HG03442 (cell line): Measurements from ENCODE around the gene ZNF177.
A peak's percentile ranks its signal among the peaks of the same experiment; 100 is the strongest.
"Not testable (repeated sequence)": the region's sequence is repeated elsewhere in the genome, so short reads cannot be mapped to it uniquely, and the experiment has no call there.

ENCODE experiments used
- ATAC-seq: cut with Tn5 transposase; IDR thresholded peaks from one replicate; pipeline ENCODE4 v1.9.1; 2021; ENCODE audit warnings: mild to moderate bottlenecking, moderate library complexity; ENCODE audit not compliant: unreplicated experiment

The ZNF177 gene

DNA sequence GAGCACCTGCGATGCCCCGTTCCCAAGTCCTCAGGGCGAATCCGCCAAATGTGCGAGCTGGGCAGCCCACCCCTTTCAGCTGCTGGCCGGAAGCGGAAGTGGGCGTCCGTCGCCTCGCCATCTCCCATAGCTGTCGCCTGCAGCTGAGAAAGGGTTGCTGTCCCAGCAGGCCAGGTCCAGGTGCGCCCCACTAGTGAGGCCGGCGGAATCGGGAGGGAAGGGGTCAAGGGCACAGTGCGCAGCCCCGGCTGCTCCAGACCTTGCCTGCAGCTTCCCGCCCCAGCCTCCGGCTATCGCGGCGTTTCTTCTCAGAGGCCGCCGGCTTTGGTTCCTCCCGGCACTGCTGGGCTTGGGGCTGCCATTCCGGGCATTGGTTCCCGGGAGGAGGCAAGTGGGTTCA is at the start of gene ZNF177:
Gene ZNF177, plus strand, starts transcription at position 109 of the 400 bp plus-strand sequence. CDS start 15,299 bp downstream, outside the sequence.
- no peak for ATAC-seq

- no peak for ATAC-seq
These were observed 49.1 kb upstream of the ZNF177 start for GRCh38 chr19:9313756-9314155.

DNA sequence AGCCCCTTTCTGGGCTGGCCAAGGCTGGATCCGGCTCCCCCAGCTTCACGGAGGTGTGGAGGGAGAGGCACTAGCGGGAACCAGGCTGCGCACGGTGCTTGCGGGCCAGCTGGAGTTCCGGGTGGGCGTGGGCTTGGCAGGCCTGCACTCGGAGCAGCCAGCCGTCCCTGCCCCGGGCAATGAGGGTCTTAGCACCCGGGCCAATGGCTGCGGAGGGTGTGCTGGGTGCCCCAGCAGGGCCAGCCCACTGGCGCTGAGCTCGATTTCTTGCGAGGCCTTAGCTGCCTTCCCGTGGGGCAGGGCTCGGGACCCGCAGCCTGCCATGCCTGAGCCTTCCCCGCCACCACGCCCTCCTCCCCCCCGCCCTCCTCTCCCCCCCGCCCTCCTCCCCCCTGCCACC is 41.5 kb upstream of the ZNF177 start:
- no peak for ATAC-seq

- ATAC-seq, result not testable (repeated sequence)
These were observed 41.1 kb upstream of the ZNF177 start for GRCh38 chr19:9321756-9322155.

DNA sequence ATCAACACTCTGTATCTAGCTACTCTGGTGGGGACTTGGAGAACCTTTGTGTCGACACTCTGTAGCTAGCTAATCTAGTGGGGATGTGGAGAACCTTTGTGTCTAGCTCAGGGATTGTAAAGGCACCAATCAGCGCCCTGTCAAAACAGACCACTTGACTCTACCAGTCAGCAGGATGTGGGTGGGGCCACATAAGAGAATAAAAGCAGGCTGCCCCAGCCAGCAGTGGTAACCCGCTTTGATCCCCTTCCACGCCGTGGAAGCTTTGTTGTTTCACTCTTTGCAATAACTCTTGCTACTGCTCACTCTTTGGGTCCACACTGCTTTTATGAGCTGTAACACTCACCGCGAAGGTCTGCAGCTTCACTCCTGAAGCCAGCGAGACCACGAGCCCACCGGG is 40.6 kb upstream of the ZNF177 start:
- ATAC-seq, result not testable (repeated sequence)

GRCh38 chr19:9323557-9323918 is 39.3 kb upstream of the ZNF177 start:
- peak; percentile 19 for ATAC-seq

DNA sequence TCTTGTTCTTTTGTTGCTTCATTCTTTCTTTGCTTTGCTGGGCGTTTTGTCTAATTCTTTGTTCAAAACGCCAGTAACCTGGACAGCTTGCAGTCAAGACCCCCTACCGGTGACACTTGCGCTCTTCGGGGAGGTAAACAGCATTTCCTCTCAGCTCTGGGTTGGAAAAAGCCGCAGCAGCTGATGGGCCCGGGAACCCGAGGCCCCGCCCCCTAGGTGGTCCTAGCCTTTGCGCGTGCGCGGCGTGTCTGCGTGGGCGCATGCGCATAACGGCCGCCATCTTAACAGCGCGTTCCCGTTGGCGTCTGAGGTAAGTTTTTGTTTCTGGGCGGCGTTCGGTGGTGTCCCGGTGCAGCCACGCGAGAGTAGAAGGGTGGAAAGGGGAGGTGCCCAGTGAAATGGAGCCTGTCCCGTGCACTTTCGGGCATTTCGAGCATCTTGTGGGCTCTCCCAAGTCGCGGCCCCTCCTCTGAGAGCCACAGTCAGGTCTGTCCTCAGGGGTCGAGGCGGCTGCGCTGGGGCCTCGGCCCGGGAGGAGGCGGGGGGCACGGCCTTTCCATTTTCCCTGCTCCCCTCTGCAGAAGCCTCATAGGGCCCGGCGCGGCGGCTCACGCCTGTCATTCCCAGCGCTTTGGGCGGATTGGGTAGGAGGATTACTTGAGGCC is 38.8 kb upstream of the ZNF177 start, which contains the start of gene ZNF559:
Gene ZNF559, plus strand, starts transcription at position 261 of the 665 bp plus-strand sequence. CDS start 14,371 bp downstream, outside the sequence.
- peak; percentile 94 for ATAC-seq

GRCh38 chr19:9324584-9324962 is 38.2 kb upstream of the ZNF177 start:
- no peak for ATAC-seq

DNA sequence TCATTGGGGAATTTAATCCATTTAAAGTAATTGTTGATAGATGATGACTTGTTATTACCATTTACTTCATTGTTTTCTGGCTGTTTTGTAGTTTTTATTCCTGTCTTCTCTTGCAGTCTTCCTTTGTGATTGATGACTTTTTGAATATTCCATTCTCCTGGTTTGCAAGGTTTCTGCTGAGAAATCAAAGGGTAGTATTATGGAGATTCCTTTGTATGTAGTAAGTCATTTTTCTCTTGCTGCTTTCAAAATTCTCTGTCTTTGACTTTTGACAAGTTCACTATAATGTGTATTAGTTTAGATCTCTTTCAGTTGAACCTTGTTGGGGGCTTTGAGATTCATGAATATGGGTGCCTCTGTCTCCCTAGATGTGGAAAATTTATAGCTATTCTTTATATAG is 32.8 kb upstream of the ZNF177 start:
- no peak for ATAC-seq

- no peak for ATAC-seq
These were observed 20.1 kb upstream of the ZNF177 start for GRCh38 chr19:9342610-9343304.

- no peak for ATAC-seq
These were observed 17.8 kb upstream of the ZNF177 start for GRCh38 chr19:9345005-9345404.

- no peak for ATAC-seq
These were observed 14.6 kb upstream of the ZNF177 start for GRCh38 chr19:9348253-9348652.

DNA sequence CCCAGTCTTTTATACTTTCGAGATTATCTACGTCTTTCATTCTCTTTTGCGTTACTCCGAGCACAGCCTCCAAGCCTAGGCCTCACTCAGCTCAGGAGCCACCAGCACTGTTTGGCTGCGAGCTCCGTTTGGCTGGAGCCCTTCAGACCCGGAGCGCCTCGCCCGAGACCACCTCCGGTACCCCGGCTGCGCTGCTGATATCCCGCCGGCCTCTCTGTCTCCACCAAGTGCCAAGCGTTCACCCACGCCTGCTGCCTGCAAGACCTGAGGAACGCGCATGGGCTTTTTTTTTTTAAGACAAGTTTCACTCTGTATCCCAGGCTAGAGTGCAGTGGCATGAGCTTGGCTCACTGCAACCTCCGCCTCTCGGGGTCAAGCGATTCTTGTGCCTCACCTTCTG is 14.1 kb upstream of the ZNF177 start:
- ATAC-seq, result no peak

GRCh38 chr19:9352505-9352904 is 10.3 kb upstream of the ZNF177 start:
- no peak for ATAC-seq

GRCh38 chr19:9353011-9353410 is 9.8 kb upstream of the ZNF177 start:
- ATAC-seq, result no peak

GRCh38 chr19:9354651-9355050 is 8.2 kb upstream of the ZNF177 start:
- no peak for ATAC-seq

DNA sequence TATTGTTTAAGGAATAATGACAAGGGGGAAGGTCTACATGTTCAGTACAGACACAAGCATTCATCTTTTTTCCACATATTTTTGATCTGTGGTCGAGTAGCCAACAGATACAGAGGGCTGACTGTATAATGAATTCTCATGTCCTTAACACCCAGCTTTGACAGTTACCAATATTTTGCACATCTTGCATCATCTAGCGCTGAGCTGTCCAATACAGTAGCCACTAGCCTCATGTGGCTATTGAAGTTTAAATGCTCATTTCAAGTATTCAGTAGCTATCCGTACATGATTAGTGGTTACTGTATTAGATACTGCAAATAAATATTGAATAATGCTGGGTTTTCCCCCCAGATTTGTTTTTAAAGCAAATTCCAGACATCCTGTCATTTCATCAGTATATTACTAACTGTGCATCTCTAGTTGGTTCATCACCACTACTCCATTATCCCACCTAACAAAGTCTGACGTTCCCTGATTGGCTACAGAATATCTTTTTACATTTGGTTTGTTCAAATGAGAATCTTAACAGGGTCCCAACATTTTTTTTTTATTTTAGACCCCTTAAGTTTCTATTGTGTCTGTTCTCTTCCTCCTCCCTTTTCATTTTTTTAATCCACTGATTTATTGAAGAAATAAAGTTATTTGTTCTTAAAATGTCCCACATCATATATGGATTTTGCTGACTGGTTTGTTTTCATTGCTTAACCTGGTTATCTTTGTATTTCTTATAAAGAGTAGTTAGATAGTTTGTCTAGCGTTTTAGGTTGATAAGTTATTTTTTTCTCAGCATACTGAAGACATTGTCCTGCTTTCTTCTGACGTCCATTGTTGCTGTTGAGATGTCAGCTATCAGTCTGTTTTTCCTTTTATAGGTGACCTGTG is 8.2 kb downstream of the ZNF177 start:
- ATAC-seq, result no peak

GRCh38 chr19:9381361-9381785 is 18.6 kb downstream of the ZNF177 start:
- no peak for ATAC-seq

- no peak for ATAC-seq
These were observed 44.1 kb downstream of the ZNF177 start for GRCh38 chr19:9406798-9407352.

DNA sequence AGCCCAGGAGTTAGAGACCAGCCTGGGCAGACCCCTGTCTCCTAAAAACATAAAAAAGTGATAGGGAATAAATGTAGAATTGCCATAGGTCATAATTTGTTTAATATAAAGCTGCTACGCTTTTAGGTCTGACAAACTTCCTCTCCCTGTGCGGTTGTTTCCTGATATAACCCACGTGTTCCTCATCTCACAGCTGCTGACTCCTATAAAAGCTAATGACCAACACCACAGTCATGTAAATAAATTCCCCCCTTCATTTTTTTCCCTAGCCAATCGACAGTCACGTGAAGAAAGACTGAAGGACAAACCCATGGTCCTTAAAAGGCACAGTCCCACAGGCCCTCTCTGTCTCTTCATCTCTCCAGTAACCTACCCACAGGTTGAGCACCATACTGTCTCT is 45.0 kb downstream of the ZNF177 start:
- ATAC-seq, result no peak

- no peak for ATAC-seq
These were observed 50.6 kb downstream of the ZNF177 start for GRCh38 chr19:9413240-9413954.
